HepG2 (cell line): ENCODE results near the gene IRF2BPL. TPM values are rescaled to one million over a fixed set of nuclear protein-coding genes. Genes with fewer than 3 reads are reported as not detected.
A peak's percentile ranks its signal among the peaks of the same experiment; 100 is the strongest.

ENCODE experiments used
- ATAC-seq: fragments of 200-7000 bp; cut with Tn5 transposase; 3 replicates; pipeline ENCODE4 v1.9.1; 2020; ENCODE audit warnings: mild to moderate bottlenecking, moderate library complexity
- BruUV-seq: library from RNA; stranded (reverse); fragments of 400-500 nt; replicated peaks from 2 replicates; lab custom pipeline; 2021; lab: Mats Ljungman, UMichigan
- CTCF ChIA-PET: fragments of 300-600 bp; formaldehyde crosslinking; extraction: SDS; loops from one replicate; lab custom pipeline; 2021; ENCODE audit warnings: low total read pairs, inconsistent platforms, low intra/inter-chr PET ratio; lab: Yijun Ruan, JAX
- POLR2A ChIA-PET: fragments of 350-600 bp; sonication (Branson Sonifier 250); formaldehyde crosslinking; loops from one replicate; lab custom pipeline; 2020; ENCODE audit warnings: antibody characterized with exemption, inconsistent platforms; lab: Yijun Ruan, JAX
- DNase-seq: peaks from one replicate; pipeline ENCODE4 v3.0.0-alpha.2; 2015; ENCODE audit warnings: low spot score
- FAIRE-seq: peaks from 3 replicates; lab custom pipeline; 2011; peaks lifted over from hg19 to GRCh38; lab: Jason Lieb, UNC
- H2AFZ ChIP-seq: one replicate; pipeline ENCODE4 v1.6.1; 2011; ENCODE audit warnings: low read length, inconsistent platforms
- H3K27ac ChIP-seq: fragments of 300-600 bp; 3 replicates; pipeline ENCODE4 v1.8.0; 2011; ENCODE audit warnings: mixed run types, mild to moderate bottlenecking, mixed read lengths, low read length, inconsistent platforms; ENCODE audit not compliant: insufficient read depth; ENCODE audit errors: extremely low read length
- H3K27me3 ChIP-seq, 2 experiments: fragments of 200-600 bp in 1 of 2; 2 replicates in 1 of 2; 3 replicates in 1 of 2; pipeline versions ENCODE4 v1.6.0 to v1.8.0; 2011; ENCODE audit warnings: low read length in 2 of 2, mild to moderate bottlenecking in 2 of 2, moderate library complexity in 2 of 2, inconsistent platforms in 1 of 2; ENCODE audit not compliant: insufficient read depth in 2 of 2, control insufficient read depth in 1 of 2
- H3K36me3 ChIP-seq, 2 experiments: fragments of 200-600 bp in 1 of 2; replicated peaks in 1 of 2; 2 replicates in 1 of 2; 3 replicates in 1 of 2; pipeline versions ENCODE4 v1.5.1 to v1.8.0; 2011; ENCODE audit warnings: low read length in 2 of 2, inconsistent platforms in 1 of 2; ENCODE audit not compliant: insufficient read depth in 2 of 2, control insufficient read depth in 1 of 2
- H3K4me1 ChIP-seq: 2 replicates; pipeline ENCODE4 v1.5.1; 2012; ENCODE audit warnings: low read length, inconsistent platforms; ENCODE audit not compliant: insufficient read depth
- H3K4me2 ChIP-seq: 2 replicates; pipeline ENCODE4 v1.6.0; 2011; ENCODE audit warnings: low read depth, low read length, inconsistent platforms
- H3K4me3 ChIP-seq, 3 experiments: fragments of 200-600 bp in 1 of 3; sonication (generic), shearing (Covaris generic) in 1 of 3; replicated peaks in 1 of 3; 2 replicates each; pipeline ENCODE4 v1.5.1; 2011 to 2016; ENCODE audit warnings: low read length in 3 of 3, inconsistent platforms in 2 of 3, low read depth in 2 of 3, mild to moderate bottlenecking in 2 of 3, control low read depth in 1 of 3, mixed read lengths in 1 of 3; ENCODE audit not compliant: insufficient read depth in 1 of 3
- H3K79me2 ChIP-seq: one replicate; pipeline ENCODE4 v1.6.1; 2011; ENCODE audit warnings: low read length, inconsistent platforms; ENCODE audit not compliant: insufficient read depth
- H3K9ac ChIP-seq: 2 replicates; pipeline ENCODE4 v1.6.0; 2011; ENCODE audit warnings: mild to moderate bottlenecking, low read depth, low read length, inconsistent platforms; ENCODE audit not compliant: insufficient read depth
- H3K9me3 ChIP-seq: 2 replicates; pipeline ENCODE4 v1.5.1; 2012; ENCODE audit warnings: mild to moderate bottlenecking, low read length
- H4K20me1 ChIP-seq: 2 replicates; pipeline ENCODE4 v1.6.0; 2011; ENCODE audit warnings: inconsistent platforms, mild to moderate bottlenecking, low read length, moderate library complexity; ENCODE audit not compliant: insufficient read depth
- KDM1A ChIP-seq: IDR thresholded peaks from 2 replicates; pipeline ENCODE4 v1.6.1; 2016; ENCODE audit warnings: missing compliant biosample characterization
- TCF7 ChIP-seq: sonication (generic); IDR thresholded peaks from 2 replicates; pipeline ENCODE4 v1.6.1; 2016; ENCODE audit warnings: antibody characterized with exemption, low read depth
- ZNF121 ChIP-seq: sonication (generic); formaldehyde crosslinking; IDR thresholded peaks from 2 replicates; pipeline ENCODE4 v1.5.0; 2020; ENCODE audit warnings: mild to moderate bottlenecking, missing genetic modification reagents
- ZNF24 ChIP-seq: fragments of 450-650 bp; IDR thresholded peaks from 2 replicates; pipeline ENCODE4 v1.6.1; 2017; ENCODE audit warnings: antibody characterized with exemption, mild to moderate bottlenecking
- ZNF264 ChIP-seq: sonication (generic); formaldehyde crosslinking; IDR thresholded peaks from 2 replicates; pipeline ENCODE4 v1.4.0; 2020; ENCODE audit warnings: missing genetic modification reagents
- ZNF30 ChIP-seq: sonication (generic); formaldehyde crosslinking; IDR thresholded peaks from 2 replicates; pipeline ENCODE4 v1.5.0; 2020; ENCODE audit warnings: mild to moderate bottlenecking, missing genetic modification reagents
- ZSCAN9 ChIP-seq: IDR thresholded peaks from 2 replicates; pipeline ENCODE4 v1.6.1; 2016; ENCODE audit warnings: borderline replicate concordance
- ZZZ3 ChIP-seq: sonication (generic); formaldehyde crosslinking; IDR thresholded peaks from 2 replicates; pipeline ENCODE4 v1.4.0; 2020; ENCODE audit warnings: missing genetic modification reagents, mild to moderate bottlenecking, borderline replicate concordance
- WGBS: methylation state at CpG from one replicate; pipeline ENCODE4 v1.1.6; 2017; ENCODE audit warnings: low lambda C conversion rate; 5-methylcytosine and 5-hydroxymethylcytosine counted together
- in situ Hi-C: cut with HindIII; loops from 2 replicates; pipeline ENCODE4 v1.10.0; 2017; ENCODE audit warnings: low pct_unique_long_range_greater_than_20kb; ENCODE audit not compliant: extremely low pct_ligation_motif_present
- intact Hi-C: fragments of 100-400 bp; cut with micrococcal nuclease; formaldehyde crosslinking; loops from one replicate; pipeline ENCODE4 v1.10.0; 2022; ENCODE audit not compliant: unreplicated experiment
- polyA plus RNA-seq, 8 experiments: library from polyadenylated mRNA; depleted of rRNA in 3 of 8; stranded (reverse) in 7 of 8; unstranded in 1 of 8; fragments of >200 nt; fragmentation: Illumina TruSeq in 4 of 8; extraction: Trizol in 4 of 8; gene quantifications; 2 replicates each; pipeline versions ENCODE4 v1.2.1 to v1.2.3, GENCODE V29; 2011 to 2016; ENCODE audit warnings: low read depth in 4 of 8, missing spikeins in 1 of 8, mixed read lengths in 1 of 8; ENCODE audit not compliant: insufficient read depth in 1 of 8
- total RNA-seq, 5 experiments: library from RNA; depleted of rRNA; stranded (reverse); fragments of >200 nt; fragmentation: Illumina TruSeq; extraction: Trizol; gene quantifications; 2 replicates each; pipeline ENCODE4 v1.2.3, GENCODE V29; 2016; ENCODE audit warnings: low read depth in 1 of 5
- TF ChIP-seq, protein P1 (sequence below): sonication (generic); formaldehyde crosslinking; IDR thresholded peaks from 2 replicates; pipeline ENCODE4 v1.4.0; 2020; ENCODE audit warnings: mild to moderate bottlenecking, missing genetic modification reagents

IRF2BPL gene
- total and polyA plus RNA-seq, 2 of the 13 experiments (the other 11 are each of a cell fraction or from before 2014, with no cell fraction given) = 6.6 to 8.4 TPM

DNA sequence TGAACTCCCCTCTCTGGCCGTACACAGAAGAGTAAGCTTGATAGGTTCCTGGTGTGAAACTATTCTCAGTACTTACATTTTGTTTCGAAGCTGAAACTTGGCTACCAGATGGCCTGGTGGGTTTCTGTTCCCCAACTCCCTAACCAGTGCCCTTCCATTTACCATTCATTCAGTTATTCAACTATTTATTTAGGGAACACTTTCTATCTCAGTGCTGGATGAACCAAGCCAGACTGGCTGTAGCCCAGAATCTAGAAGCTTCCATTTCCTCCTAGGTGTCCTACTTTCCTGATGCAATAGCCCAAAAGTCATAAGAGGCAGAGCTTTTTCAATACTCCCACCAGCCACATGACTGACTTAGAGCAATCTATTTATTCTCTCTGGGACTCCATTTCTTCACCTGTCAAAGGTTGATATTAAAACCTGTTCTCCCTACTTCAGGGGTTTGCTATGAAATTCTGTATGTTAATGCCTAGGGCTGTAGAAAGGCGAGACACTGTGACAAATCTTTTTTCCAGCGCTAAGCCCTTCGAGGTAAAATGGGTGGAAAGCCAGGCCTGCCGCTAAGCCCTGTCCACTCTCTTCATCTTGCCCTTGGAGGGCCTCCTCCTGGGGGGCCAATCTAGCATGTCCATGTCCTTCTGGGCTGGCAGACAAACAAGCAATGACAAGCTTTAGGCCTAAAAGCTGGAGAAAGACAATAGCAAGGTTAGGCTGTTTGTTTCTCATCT is 8.1 kb upstream of the IRF2BPL start:
- Histone ChIP-seq H3K36me3 (no peaks in the 10 kb centered on the region), H3K4me3 (no peak overlapping the region), H3K27ac (no peak overlapping the region), H3K27me3 (no peaks in the 10 kb centered on the region), H2AFZ (no peak overlapping the region), H4K20me1 (no peaks in the 10 kb centered on the region), H3K79me2 (no peaks in the 10 kb centered on the region), H3K4me2 (no peak overlapping the region), H3K9ac (no peak overlapping the region), H3K4me1 (peaks cover 85% of the 10 kb centered on the region), H3K9me3 (no peaks in the 10 kb centered on the region)
- no peak for DNase-seq
- no TSS peak for BruUV-seq
- intact Hi-C loops (no loop called here), in situ Hi-C loops (no loop called here)
- TF ChIP-seq TCF7 (no peak), ZNF30 (no peak), ZSCAN9 (CRISPR knock-in tag) (no peak), ZNF24 (no peak), ZNF264 (CRISPR knock-in tag) (no peak), KDM1A (CRISPR knock-in tag) (no peak)
- TF ChIP-seq, protein P1, sequence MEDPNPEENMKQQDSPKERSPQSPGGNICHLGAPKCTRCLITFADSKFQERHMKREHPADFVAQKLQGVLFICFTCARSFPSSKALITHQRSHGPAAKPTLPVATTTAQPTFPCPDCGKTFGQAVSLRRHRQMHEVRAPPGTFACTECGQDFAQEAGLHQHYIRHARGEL (CRISPR knock-in tag) = no peak
- 78% methylated on average over 6 of the region's 6 CpGs for WGBS
- no peak for FAIRE-seq
- no peak for ATAC-seq
- ChIA-PET CTCF (no interaction called here), POLR2A (interaction anchor here (1.1 kb wide), 1 partner anchor 8 kb away, joined by 3 read pairs; the partner anchor contains the start of gene IRF2BPL)

DNA sequence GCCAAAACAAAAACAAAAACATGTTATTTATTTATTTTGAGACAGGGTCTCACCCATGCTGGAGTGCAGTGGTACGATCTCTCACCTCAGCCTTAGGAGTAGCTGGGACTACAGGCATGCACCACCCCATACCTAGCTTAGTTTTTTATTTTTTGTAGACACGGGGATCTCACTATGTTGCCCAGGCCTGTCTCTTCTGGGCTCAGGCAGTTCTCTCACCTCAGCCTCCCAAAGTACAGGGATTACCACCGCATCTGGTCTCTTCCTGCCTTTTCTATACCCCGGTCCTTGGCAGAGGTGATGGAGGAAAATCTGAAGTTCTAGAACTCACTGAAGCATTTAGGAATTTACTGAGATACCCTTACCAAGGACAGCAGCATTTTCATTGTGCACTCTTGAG is 6.8 kb upstream of the IRF2BPL start:
- no peak for DNase-seq
- Histone ChIP-seq H4K20me1 (no peaks in the 10 kb centered on the region), H3K27me3 (no peaks in the 10 kb centered on the region), H3K9me3 (no peaks in the 10 kb centered on the region), H3K79me2 (no peaks in the 10 kb centered on the region), H2AFZ (no peak overlapping the region), H3K4me1 (peaks cover 87% of the 10 kb centered on the region), H3K27ac (no peak overlapping the region), H3K9ac (no peak overlapping the region), H3K4me2 (no peak overlapping the region), H3K36me3 (no peaks in the 10 kb centered on the region), H3K4me3 (no peak overlapping the region)
- no peak for ATAC-seq
- intact Hi-C loops = no loop called here
- in situ Hi-C loops = no loop called here
- POLR2A ChIA-PET = no interaction called here
- WGBS = 81% methylated on average over 4 of the region's 4 CpGs
- no TSS peak for BruUV-seq
- FAIRE-seq = no peak
- TF ChIP-seq ZZZ3 = no peak
- TF ChIP-seq ZNF121 (CRISPR knock-in tag) = peak; percentile 56
- CTCF ChIA-PET = no interaction called here
